Stimulated activated CD4-positive, alpha-beta T cell treated with anti-CD3 and anti-CD28 coated beads, Interleukin-2, amount 100 ng/mL, for 4 hours (primary cell): ENCODE measurements around the gene GNAZ.
A peak's percentile ranks its signal among the peaks of the same experiment; 100 is the strongest.
"Not testable (repeated sequence)": the region's sequence is repeated elsewhere in the genome, so short reads cannot be mapped to it uniquely, and the experiment has no call there.

Experiments
- DNase-seq: peaks from one replicate; pipeline ENCODE4 v3.0.0-alpha.2; 2020; ENCODE audit warnings: low read depth

GNAZ gene

DNA sequence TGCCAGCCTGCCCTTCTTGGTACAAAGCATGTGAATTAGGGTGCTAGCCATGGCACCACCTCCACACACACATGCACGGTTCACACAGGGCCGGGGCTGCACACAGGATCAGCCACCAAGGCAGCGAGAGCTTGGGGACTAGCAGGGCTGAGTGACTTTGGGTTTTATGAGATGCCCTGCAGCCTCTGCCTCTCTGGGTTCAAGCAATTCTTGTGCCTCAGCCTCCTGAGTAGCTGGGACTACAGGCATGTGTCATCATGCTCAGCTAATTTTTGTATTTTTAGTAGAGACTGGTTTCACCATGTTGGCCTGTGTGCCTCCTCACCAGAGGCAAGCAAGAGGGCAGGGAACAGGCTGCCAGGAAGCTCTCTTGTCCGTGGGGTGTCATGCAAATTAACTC is 66.7 kb downstream of the GNAZ start:
- not testable (repeated sequence) for DNase-seq

DNA sequence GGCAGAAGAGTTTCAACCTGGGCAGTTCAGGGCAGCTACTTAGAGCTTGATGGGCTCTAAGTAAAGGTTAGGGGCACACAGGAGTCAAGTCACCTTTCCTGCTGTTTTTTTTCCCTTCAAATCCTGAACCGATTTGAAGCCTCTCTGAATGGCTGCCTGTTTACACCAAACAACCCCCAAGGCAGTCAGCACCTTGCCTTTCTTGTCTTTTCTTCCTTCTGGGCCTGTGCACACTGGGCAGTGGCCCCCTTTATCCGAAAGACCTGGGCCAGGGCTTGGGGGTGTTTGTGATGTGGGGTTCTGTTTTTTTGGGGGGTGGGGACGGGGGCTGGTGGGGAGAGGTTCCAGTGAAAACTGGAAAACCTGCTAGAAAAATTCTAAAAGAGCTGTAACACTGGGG is 67.1 kb downstream of the GNAZ start:
- no peak for DNase-seq

DNA sequence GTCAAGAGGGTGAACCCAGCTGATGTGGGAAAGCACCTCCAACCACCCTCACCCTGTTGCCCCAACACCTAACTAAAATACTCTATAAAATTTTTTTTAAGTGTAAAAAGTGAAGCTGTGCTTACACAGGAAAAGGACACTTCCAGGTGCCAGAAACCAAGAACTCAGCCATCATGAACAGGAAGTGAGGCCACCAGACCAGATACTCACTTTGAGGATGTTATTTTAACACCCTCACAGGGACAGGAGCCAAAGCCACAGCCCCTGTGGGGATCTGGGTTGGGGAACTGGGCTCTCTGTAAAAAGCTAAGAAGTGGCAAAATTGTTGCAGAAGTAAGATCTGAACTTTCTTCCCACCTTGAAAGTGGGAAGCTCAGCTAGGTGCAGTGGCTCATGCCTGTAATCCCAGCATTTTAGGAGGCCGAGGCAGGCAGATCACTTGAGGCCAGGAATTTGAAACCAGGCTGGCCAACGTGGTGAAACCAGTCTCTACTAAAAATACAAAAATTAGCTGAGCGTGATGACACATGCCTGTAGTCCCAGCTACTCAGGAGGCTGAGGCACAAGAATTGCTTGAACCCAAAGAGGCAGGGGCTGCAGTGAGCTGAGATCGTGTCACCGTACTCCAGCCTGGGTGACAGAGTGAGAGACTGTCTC is 67.7 kb downstream of the GNAZ start:
- no peak for DNase-seq

DNA sequence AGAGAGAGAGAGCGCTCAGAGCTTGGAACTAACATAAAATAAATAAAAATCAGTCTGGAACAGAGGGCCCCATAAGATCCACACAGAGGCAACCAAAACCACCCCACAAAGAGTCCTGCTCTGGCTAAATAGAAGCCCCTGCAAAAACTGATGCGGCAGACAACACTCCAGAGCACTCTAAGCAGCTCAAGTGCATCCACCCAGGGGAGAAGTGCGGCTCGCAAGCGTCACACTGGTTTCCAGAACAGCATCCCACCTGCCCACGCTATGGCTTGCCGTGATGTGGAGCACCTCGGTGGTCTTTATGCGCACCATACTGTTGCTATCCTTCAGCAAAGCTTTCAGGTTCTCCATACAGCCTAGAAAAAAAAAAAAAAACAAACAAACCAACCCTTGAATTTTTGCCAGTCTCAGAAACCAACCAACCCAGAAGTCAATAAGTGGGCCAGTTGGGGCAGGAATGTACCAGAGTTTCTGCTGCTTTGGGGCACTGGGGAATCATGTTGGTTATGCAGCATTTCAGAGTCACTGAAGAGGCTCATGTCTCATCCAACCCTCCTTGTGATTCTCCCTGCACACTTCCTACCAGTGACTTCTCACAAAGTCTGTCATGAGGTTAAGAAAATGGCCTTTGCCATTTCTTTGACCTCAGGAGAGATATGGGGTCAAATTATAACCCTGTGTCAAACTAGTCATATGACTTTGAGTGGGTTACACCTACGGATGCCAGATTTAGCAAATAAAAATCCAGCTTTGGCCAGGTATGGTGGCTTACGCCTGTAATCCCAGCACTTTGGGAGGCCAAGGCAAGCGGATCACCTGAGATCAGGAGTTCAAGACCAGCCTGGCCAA is 68.5 kb downstream of the GNAZ start:
- no peak for DNase-seq

DNA sequence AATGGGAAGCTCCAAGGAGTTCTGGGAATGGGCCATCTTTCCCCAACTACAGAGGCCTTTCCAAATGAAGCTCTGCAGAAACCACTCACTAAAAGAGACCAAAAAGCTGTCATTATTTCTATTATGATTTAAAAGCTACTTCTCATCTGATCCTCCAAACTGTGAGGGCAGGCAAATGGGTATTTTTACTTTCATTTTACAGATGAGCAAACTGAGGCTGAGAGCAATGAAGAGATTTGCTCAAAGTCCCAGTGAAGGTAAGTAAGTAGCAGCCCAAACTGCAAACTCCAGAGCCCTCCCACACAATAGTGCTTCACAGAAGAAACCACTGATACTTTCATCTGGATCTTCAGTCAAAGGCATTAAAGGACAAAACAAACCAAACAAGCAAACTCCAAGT is 70.1 kb downstream of the GNAZ start:
- no peak for DNase-seq

DNA sequence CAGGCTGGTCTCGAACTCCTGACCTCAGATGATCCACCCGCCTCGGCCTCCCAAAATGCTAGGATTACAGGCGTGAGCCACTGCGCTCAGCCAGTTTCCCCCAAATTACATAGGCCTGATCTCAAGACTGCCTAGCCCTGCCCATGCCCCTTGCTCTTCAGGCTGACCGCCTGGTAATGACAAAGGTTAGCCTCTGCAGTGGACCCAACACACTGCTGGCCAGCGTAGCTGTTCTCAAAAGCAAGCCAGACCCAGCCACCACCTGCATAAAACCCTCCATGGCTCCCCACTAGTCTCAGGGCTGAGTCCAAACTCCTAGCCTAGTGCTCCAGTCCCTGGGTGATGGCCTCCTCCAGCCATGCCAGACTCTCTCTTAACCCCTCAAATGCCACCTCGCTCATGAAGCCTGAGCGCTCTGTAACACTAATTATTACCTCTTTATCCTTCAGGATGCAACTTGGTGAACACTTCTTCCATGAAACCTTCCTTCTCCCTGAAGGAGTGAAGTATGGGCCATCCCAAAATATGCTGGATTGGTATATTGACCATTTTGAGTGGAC is 72.3 kb downstream of the GNAZ start:
- no peak for DNase-seq

DNA sequence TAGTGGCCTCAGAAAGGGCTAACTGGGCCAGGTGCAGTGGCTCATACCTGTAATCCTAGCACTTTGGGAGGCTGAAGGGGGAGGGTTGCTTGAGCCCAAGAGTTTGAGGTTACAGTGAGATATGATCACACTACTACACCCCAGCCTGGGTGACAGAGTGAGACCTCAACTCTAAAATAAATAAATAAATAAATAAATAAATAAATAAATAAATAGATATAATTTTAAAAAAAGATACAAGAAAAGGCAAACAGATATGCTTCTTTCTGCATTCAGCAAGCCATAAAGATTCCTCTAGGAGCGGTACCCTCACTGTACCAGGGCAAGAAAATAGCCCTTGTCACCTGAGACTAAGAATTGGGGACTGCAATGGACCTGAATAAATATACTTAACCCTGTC is 72.8 kb downstream of the GNAZ start:
- DNase-seq: no peak

DNA sequence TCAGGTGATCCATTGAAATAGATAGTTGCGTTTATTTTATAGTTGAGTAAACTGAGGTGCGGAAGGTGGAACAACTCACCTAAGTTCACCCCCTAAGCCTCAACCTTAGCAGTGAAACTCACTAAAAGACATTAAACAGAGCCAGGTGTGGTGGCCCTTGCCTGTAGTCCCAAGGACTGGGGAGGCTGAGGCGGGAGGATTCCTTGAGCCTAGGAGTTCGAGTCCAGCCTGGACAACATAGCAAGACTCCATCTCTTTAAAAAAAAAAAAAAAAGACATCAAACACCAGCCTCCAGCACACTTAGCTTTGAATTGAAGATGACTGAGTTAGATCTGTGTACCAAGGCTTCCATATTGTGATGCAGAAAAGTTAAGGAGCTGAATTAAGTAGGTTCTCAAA is 74.1 kb downstream of the GNAZ start:
- no peak for DNase-seq

DNA sequence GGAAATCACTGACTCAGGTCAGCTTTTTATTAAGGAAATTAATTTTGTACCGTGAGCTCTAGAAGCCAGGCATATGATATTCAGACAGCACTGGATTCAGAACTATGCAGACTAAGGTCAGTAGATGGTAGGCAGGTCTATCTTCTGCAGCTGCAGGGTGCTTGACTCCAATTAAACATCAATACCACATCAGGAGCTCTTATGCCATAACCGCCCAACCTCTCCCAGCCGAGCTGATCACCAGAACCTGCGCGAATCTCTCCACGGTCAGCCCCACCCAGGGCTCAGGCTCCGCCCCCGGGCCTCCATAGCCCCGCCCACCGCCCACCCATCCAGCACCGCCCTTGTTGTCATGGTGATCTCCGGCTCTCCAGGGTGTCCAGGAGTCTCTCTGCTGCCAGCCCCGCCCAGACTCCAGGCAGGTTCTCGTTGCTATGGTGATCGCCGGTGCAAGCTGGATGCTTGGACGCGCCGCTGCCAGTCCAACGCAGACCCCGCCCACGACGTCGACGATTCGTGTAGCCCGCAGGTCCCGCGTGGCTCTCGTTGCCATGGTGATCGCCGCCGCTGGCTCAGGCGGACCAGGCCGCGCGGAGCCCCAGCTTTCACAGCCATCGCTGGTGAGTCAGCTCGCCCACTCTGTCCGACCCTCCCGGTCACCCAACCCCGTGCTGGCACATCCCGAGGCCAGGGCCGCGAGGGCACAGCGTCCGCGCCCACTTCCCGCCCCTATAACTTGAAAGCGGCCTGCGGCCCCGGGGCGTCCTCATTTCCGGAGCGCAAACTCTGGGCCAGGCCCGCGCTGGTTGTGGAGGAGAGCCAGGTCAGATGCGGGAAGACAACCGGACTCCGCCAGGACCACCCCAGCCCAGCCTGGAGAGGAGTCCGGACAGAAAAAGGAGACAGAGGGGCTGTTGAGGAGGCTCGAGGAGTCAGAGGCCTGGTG is 74.9 kb downstream of the GNAZ start, which contains the start of gene RAB36:
RAB36 (plus strand) TSS at position 546 of the 946 bp plus-strand sequence. CDS start 1,140 bp downstream, outside the sequence.
- DNase-seq: peak; percentile 69

DNA sequence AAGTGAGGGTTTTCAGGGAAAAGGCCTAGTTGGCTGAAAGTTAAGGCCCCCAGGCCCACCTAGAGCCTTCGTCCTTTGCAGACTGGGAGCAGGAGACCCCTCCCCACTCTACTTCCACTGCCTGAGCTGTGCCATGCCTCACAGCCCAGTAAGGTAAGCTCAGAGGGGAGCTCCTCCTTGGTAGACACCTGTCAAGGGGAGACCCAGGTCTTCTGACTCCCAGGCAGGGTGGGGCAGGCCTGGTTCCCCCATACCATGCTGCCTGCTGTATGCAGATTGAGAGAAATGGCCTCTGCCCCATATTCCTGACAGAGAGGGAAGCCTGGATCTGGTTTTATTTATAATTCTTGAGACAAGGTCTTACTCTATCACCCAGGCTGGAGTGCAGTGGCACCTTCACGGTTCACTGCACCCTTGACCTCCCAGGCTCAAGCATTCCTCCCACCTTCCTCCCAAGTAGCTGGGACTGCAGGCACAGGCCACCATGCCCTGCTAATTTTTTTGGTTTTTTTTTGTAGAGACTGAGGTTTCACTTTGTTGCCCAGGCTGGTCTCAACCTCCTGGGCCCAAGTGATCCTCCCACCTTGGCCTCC is 75.7 kb downstream of the GNAZ start:
- no peak for DNase-seq

DNA sequence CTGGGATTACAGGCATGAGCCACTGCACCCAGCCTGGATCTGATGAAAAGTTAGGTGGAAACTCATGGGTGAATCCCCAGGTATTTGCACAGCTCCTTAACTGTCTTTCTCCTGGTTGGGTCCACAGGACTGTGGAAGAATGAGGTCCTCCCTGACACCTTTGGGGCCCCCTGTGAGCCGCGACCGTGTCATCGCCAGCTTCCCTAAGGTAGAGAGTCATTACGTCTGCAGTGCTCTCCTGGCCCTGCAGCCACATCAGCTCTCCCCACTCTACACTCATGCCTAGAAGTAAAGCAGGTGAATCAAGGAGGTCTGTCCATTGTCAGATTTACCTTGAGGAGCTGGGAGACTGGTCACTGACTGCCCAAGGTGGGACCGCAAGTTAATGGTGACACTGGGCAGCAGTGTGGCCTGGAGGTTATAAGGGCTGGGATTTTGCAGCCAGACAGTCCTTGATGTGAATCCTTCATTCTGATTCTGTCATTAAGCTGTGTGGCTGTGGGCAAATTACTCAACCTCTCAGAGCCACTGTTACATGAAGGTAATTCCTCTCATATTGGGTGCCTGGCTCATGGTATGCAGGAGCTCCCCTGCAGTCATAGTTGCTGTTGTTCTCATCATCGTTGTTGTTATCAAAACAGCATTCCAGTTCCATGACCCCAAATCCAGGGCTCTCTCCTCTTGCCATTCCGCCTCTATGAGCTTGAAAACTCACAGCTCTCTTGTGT is 76.3 kb downstream of the GNAZ start:
- no peak for DNase-seq

DNA sequence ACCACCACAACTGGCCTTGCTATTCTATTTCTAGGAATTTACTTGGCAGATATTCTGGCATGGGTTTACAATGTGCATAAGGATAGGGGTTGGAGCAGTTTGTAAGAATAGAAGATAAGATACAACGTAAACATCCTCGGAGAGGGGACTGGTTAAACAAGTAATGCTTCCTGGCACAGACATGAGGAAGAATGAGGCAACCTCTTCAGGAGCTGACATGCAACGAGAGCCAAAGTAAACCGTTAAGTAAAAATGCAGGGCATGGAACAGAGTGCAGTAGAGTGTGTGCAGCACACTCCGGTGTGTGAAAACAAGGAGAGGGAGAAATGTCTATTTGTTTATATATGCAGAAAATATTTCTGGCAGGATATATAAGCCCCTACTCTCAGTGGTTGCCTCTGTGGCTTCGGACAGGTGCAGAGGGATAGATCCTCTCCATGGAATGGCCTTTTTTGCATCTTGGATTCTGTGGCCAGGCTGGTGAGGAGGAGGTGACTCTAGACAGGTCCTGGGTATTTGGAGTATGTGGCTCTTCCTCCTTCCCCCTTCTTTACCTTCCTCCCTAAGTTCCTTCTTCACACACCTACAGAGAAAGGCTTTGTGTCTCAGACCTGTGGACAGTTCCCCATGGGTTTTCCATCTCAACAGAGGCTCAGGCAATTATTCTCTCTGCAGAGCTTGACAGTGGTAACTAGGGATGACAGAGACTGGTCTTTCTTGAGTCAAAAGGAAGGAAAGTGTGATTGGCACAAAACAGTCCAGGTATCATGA is 77.5 kb downstream of the GNAZ start:
- DNase-seq: no peak

DNA sequence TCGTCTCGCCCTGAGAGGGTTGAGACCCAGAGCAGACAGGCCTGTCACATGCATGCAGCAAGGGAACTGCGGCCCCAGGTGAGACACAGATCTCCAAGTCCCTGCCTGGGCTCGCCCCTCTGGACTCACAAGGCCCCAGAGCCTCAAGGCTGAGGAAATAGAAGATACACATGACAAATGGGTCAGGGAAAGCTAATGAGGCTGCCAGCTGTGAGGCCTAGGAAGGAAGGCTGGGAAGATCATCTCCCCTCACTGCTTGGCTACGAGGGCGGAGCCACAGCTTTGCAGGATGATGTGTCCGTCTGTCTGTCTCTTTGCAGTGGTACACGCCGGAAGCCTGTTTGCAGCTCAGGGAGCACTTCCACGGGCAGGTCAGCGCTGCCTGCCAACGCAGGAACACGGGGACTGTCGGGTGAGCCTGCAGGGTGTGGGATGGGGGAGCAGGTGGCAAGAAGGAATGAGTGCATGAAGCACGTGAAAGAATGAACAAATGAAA is 79.5 kb downstream of the GNAZ start:
- no peak for DNase-seq

DNA sequence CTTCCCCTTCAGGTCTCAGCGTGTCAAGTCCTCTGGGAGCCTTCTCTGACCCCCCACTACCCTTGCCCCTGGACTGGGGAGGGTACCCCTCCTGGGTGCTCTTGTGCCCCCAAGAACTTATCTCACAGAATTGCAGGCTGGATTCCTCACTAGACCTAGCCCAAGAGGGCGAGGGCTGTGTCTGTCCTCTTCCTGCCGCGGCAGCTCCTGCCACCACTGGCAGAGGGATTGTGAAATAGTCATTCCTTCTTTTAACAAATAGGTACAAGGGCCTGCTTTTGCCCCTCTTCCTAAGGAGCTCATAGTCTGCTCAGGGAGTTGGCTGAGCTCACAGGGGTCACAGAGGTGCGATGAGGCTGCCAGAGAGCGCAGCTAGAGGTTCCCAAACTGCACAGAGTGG is 80.4 kb downstream of the GNAZ start:
- DNase-seq: no peak

DNA sequence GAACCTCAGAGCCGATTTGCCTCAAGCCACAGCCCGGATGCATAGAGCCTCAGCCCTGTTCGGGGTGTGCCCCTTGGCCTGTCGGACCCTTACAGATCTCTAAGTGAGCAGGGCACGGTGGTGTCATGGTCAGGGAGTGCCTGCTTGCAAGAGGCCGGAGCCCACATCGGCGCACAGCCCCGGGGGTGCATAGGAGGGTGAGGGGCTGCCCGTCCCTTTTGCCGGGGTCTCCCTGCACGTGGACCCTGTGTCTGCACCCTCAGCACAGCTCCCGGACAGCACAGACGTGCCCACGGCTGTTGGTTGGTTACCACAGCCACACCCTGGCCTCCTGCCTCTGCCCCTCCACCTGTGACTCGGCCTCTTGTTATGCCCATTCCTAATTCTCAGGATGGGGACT is 81.5 kb downstream of the GNAZ start:
- no peak for DNase-seq

DNA sequence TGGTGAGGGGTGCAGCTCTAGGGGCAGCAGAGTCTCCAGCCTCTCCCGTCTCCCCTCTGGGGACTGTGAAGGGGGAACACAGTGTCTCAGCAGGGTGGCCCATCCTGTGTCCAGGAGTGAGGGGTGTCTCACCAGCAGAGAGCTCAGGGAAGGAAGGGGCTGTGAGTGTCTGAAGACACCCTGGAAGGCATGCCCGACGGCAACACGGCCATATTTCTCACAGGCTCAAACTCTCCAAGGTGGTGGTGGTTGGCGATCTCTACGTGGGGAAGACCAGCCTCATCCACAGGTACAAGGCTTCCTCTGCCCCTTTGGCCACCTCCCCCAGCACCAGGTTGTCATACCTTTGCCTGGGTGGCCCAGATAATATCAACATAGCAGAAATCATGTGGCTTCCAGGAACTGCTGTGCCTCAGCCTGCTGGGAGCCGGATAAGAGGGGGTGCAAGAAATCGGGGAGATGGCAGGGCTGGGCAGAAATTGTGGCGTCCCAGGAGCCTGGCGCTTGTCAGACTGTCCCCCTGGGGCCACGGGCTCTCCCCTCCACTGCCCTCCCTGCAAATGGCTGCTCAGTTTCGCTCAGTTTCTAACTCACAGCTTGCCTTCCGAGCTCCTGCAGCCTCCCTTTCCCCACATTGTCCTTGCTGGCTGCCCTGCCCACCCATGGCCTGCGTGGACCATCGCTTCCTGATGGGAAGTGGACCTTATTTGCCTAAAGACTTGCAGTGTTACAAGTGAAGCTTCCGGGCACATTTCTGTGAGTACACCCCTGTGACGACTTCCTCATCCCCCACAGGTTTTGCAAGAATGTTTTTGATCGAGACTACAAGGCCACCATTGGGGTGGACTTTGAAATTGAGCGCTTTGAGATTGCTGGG is 82.2 kb downstream of the GNAZ start:
- DNase-seq: no peak

DNA sequence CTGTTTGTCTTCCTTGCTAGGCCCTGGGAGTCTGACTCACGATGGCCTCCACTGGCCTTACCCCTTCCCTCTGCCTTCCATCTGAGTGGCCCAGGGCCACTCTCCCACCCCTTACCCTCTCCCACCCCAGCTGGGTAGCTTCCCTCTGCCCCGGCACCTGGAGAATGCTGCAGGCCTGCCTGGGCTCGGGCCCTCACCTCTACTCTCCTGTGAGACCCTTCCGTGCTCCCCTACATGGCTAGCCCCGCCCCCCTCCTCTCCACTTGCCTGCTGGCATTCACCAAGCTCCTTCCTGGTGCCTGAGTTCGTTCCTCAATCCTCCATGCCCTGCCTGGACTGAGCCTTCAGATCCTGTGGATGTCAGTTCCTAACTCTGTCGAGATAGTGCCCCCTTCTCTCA is 83.7 kb downstream of the GNAZ start:
- DNase-seq: no peak

DNA sequence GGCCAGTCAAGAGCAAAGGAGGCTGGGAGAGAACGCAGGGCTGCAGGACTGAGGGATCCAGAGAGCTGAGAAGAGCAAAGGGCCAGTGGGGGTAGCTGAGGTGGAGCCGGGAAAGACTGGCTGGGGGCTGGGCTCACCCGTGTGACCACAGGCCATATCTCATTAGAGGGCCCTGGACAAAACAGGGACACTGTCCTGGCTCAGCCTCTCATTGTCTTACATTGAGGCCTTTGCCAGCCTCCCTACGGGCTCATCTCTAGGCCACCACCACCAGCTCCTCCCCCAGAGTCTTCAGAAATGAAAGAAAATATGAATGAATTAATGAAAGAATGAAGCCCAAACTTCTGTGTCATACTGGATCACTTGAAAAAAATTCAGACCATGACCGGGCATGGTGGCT is 84.1 kb downstream of the GNAZ start:
- no peak for DNase-seq

DNA sequence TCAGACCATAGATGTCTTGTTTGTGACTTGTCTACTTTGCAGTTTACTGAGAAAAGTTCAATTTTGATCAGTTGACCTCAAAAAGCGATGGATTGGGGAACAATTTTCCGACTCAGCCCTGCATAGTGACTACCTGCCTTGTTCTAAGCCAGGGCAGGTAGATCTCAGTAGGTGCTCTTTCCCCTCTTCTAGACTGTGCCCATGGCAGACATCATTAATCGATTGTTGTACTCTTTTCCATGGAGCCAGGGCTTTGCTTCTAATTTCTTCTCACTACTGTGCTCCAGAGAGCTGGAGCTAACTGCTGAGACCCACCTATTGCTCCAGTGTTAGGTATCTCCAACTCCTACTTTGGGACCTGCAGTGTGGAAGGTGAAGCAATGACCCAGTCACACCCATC is 84.8 kb downstream of the GNAZ start:
- no peak for DNase-seq
